GM12891 (cell line): ENCODE data around the gene SEL1L.
"Not testable (repeated sequence)": the region's sequence is repeated elsewhere in the genome, so short reads cannot be mapped to it uniquely, and the experiment has no call there.

Experiments used
- DNase-seq: peaks from one replicate; pipeline ENCODE4 v3.0.0; 2011; ENCODE audit warnings: low spot score; ENCODE audit not compliant: insufficient read length
- FAIRE-seq: peaks from 2 replicates; lab custom pipeline; 2011; peaks lifted over from hg19 to GRCh38; lab: Jason Lieb, UNC
- PAX5 ChIP-seq: IDR thresholded peaks from 2 replicates; pipeline ENCODE4 v1.6.1; 2011; ENCODE audit warnings: low read length, moderate library complexity, mild to moderate bottlenecking; ENCODE audit not compliant: insufficient read depth, severe bottlenecking
- POLR2A ChIP-seq: IDR thresholded peaks from 2 replicates; pipeline ENCODE4 v1.6.1; 2011; ENCODE audit warnings: low read depth, low read length, control low read depth
- POLR2AphosphoS5 ChIP-seq: IDR thresholded peaks from 2 replicates; pipeline ENCODE4 v1.6.1; 2011; ENCODE audit warnings: low read depth, low read length, control low read depth
- POU2F2 ChIP-seq: IDR thresholded peaks from 2 replicates; pipeline ENCODE4 v1.6.1; 2011; ENCODE audit warnings: low read depth, mild to moderate bottlenecking, control low read depth, low read length, moderate library complexity
- SPI1 ChIP-seq: IDR thresholded peaks from 2 replicates; pipeline ENCODE4 v1.6.1; 2011; ENCODE audit warnings: low read depth, low read length, control low read depth
- TAF1 ChIP-seq: IDR thresholded peaks from 2 replicates; pipeline ENCODE4 v1.6.1; 2011; ENCODE audit warnings: low read depth, low read length, control low read depth

Gene SEL1L

GRCh38 chr14:81433378-81433777 is 100.3 kb downstream of the SEL1L start:
- DNase-seq = no peak
- no peak for TF ChIP-seq POU2F2
- TF ChIP-seq PAX5 = no peak
- no peak for TF ChIP-seq TAF1
- no peak for TF ChIP-seq SPI1
- no peak for TF ChIP-seq POLR2AphosphoS5
- no peak for TF ChIP-seq POLR2A
- no peak for FAIRE-seq

- FAIRE-seq = no peak
- DNase-seq = no peak
Observed at GRCh38 chr14:81432219-81432661, 101.4 kb downstream of the SEL1L start.

GRCh38 chr14:81430235-81430634 is 103.4 kb downstream of the SEL1L start:
- TF ChIP-seq POLR2A (no peak), POU2F2 (no peak), POLR2AphosphoS5 (no peak), SPI1 (no peak), PAX5 (no peak), TAF1 (no peak)
- FAIRE-seq (no peak), DNase-seq (no peak)

More at GRCh38 chr14:81432219-81432661, 101.4 kb downstream of the SEL1L start:
- TF ChIP-seq POLR2A (no peak), TAF1 (no peak), PAX5 (no peak), POU2F2 (no peak), SPI1 (no peak), POLR2AphosphoS5 (no peak)

GRCh38 chr14:81429749-81430148 is 103.9 kb downstream of the SEL1L start:
- FAIRE-seq, DNase-seq: not testable (repeated sequence)

- DNase-seq (no peak), FAIRE-seq (no peak)
- TF ChIP-seq SPI1 = no peak
- no peak for TF ChIP-seq POLR2A
- TF ChIP-seq POU2F2 = no peak
- TF ChIP-seq PAX5 = no peak
- no peak for TF ChIP-seq TAF1
- TF ChIP-seq POLR2AphosphoS5 = no peak
Observed at GRCh38 chr14:81429028-81429427, 104.6 kb downstream of the SEL1L start.

GRCh38 chr14:81427348-81428058 is 106.2 kb downstream of the SEL1L start:
- no peak for FAIRE-seq
- TF ChIP-seq POLR2AphosphoS5 (no peak), POLR2A (no peak), PAX5 (no peak), TAF1 (no peak), POU2F2 (no peak), SPI1 (no peak)
- DNase-seq = no peak

- DNase-seq = no peak
- FAIRE-seq = no peak
- TF ChIP-seq POLR2AphosphoS5 = no peak
- no peak for TF ChIP-seq TAF1
- TF ChIP-seq POU2F2 = no peak
- TF ChIP-seq SPI1 = no peak
- TF ChIP-seq PAX5 = no peak
- no peak for TF ChIP-seq POLR2A
Observed at GRCh38 chr14:81423504-81423903, 110.1 kb downstream of the SEL1L start.
